Stomach (tissue), 9 donors: ENCODE results near the gene SPEF1. TPM values are rescaled to one million over a fixed set of nuclear protein-coding genes. Genes with fewer than 3 reads are reported as not detected.
"Not testable (repeated sequence)": the region's sequence is repeated elsewhere in the genome, so short reads cannot be mapped to it uniquely, and the experiment has no call there.

Source experiments
- DNase-seq, 2 donors: peaks; one replicate each; pipeline versions ENCODE4 v3.0.0 to v3.0.0-alpha.2; 2013 to 2019
- H3K27ac ChIP-seq, 5 donors: fragments of 200-600 bp in 4 of 5; sonication (generic) in 4 of 5; one replicate each; pipeline ENCODE4 v1.5.1; 2013 to 2019; ENCODE audit warnings: mild to moderate bottlenecking in 1 of 5, moderate library complexity in 1 of 5
- H3K27me3 ChIP-seq, 3 donors: fragments of 200-600 bp; sonication (generic); one replicate each; pipeline ENCODE4 v1.5.1; 2017 to 2019; ENCODE audit warnings: mixed run types in 1 of 3
- H3K36me3 ChIP-seq, 4 donors: fragments of 200-600 bp; sonication (generic); 1 replicate in 3 of 4; 2 replicates in 1 of 4; pipeline ENCODE4 v1.5.1; 2016 to 2019
- H3K4me1 ChIP-seq, 4 donors: fragments of 200-600 bp; sonication (generic); one replicate each; pipeline ENCODE4 v1.5.1; 2016 to 2019
- H3K4me3 ChIP-seq, 4 donors: fragments of 200-600 bp; sonication (generic) in 3 of 4; one replicate each; pipeline ENCODE4 v1.5.1; 2016 to 2019; ENCODE audit warnings: mild to moderate bottlenecking in 1 of 4
- H3K9me3 ChIP-seq, 4 donors: fragments of 200-600 bp; sonication (generic); one replicate each; pipeline ENCODE4 v1.5.1; 2016 to 2019
- EP300 ChIP-seq: sonication (generic); formaldehyde crosslinking; IDR thresholded peaks from one replicate; pipeline ENCODE4 v1.6.1; 2017; ENCODE audit warnings: antibody characterized with exemption
- POLR2A ChIP-seq, 4 donors: fragments of 450-650 bp; IDR thresholded peaks; one replicate each; pipeline ENCODE4 v1.6.1; 2016; ENCODE audit warnings: antibody characterized with exemption in 4 of 4, control low read depth in 2 of 4, mild to moderate bottlenecking in 1 of 4, moderate library complexity in 1 of 4
- POLR2AphosphoS5 ChIP-seq, 3 donors: sonication (generic); formaldehyde crosslinking; IDR thresholded peaks; one replicate each; pipeline ENCODE4 v1.6.1; 2016; ENCODE audit warnings: antibody characterized with exemption in 3 of 3
- WGBS, 5 donors: extraction: QIAGEN DNeasy Blood & Tissue Kit in 3 of 5; methylation state at CpG; one replicate each; pipeline versions ENCODE4 v1.1.5 to v1.1.7; 2013 to 2018; 5-methylcytosine and 5-hydroxymethylcytosine counted together
- intact Hi-C: fragments of 100-400 bp; cut with DNase I; formaldehyde crosslinking; loops from one replicate; pipeline ENCODE4 v1.15.1; 2023; ENCODE audit warnings: low total_unique reads
- polyA plus RNA-seq, 3 donors: library from polyadenylated mRNA; stranded (reverse); fragments of 200-250 nt; gene quantifications; one replicate each; pipeline ENCODE4 v1.2.3, GENCODE V29; 2013
- total RNA-seq, 5 donors: library from RNA; depleted of rRNA; stranded (reverse); fragments of >200 nt; gene quantifications; one replicate each; pipeline versions ENCODE4 v1.1.0 to v1.2.3, GENCODE V29; 2014 to 2016
- TF ChIP-seq, protein P1 (sequence below), 7 experiments: fragments of 450-650 bp in 4 of 7; fragments of 200-600 bp in 3 of 7; sonication (generic) in 3 of 7; IDR thresholded peaks; one replicate each; pipeline ENCODE4 v1.5.1; 2016 to 2019; ENCODE audit warnings: antibody characterized with exemption in 7 of 7, control low read depth in 2 of 7, mild to moderate bottlenecking in 1 of 7
- donor health status: healthy with polysubstance abuse.
- donor health status: Bipolar disorder and iron deficiency.
- donor health status: healthy.

SPEF1 gene
- total and polyA plus RNA-seq, 8 donors: 0.18 to 0.19 TPM; not detected in 6

DNA sequence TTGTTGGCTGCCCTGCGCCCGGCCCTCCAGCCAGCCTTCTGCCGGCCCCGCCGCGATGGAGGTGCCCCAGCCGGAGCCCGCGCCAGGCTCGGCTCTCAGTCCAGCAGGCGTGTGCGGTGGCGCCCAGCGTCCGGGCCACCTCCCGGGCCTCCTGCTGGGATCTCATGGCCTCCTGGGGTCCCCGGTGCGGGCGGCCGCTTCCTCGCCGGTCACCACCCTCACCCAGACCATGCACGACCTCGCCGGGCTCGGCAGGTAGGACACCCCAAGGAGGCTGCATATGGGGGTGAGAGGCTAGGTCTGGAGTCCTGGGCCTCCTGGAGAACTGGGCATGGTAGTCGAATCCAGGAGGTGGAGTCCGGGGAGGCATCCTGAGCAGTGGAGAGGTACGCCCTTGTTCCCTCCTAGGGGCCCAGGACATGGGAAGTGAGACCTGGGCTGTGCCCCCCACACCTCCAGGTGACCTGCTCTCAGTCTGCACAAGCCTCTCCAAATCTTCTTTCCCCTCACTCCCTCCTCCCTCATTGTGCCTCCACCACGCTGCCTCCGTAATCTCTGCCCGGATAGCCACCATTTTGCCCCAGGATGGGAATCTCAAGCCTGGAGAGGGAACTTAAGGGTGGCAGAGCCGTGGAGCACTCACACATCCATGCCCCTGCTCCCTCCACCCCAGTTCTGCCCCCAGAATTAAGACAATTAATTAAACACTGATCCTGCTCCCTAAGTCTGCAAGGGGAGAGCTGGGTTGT lies 15.4 kb upstream of the SPEF1 start:
- Histone ChIP-seq H3K4me1 (peaks cover 36 to 64% (median 54%) of the 10 kb centered on the region in 4 donors), H3K4me3 (peak overlapping the region; percentile 63 to 89 (median 70)), H3K27me3 (no peaks in the 10 kb centered on the region), H3K9me3 (no peaks in the 10 kb centered on the region), H3K27ac (peak overlapping the region; percentile 21 to 99 (median 95)), H3K36me3 (peaks cover 15 to 31% (median 27%) of the 10 kb centered on the region in 4 donors)
- peak in 1 of 2 donors; percentile 44 for DNase-seq
- intact Hi-C loops: no loop called here
- 11 to 51% (median 17%) methylated on average over 7 to 33 of the region's 33 CpGs for WGBS, 5 donors
- TF ChIP-seq EP300 (no peak), POLR2A (IDR thresholded peaks at IDR 0.05) (no peak), POLR2AphosphoS5 (IDR thresholded peaks at IDR 0.05) (no peak)
- TF ChIP-seq, protein P1, sequence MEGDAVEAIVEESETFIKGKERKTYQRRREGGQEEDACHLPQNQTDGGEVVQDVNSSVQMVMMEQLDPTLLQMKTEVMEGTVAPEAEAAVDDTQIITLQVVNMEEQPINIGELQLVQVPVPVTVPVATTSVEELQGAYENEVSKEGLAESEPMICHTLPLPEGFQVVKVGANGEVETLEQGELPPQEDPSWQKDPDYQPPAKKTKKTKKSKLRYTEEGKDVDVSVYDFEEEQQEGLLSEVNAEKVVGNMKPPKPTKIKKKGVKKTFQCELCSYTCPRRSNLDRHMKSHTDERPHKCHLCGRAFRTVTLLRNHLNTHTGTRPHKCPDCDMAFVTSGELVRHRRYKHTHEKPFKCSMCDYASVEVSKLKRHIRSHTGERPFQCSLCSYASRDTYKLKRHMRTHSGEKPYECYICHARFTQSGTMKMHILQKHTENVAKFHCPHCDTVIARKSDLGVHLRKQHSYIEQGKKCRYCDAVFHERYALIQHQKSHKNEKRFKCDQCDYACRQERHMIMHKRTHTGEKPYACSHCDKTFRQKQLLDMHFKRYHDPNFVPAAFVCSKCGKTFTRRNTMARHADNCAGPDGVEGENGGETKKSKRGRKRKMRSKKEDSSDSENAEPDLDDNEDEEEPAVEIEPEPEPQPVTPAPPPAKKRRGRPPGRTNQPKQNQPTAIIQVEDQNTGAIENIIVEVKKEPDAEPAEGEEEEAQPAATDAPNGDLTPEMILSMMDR (IDR thresholded peaks at IDR 0.05): no peak

DNA sequence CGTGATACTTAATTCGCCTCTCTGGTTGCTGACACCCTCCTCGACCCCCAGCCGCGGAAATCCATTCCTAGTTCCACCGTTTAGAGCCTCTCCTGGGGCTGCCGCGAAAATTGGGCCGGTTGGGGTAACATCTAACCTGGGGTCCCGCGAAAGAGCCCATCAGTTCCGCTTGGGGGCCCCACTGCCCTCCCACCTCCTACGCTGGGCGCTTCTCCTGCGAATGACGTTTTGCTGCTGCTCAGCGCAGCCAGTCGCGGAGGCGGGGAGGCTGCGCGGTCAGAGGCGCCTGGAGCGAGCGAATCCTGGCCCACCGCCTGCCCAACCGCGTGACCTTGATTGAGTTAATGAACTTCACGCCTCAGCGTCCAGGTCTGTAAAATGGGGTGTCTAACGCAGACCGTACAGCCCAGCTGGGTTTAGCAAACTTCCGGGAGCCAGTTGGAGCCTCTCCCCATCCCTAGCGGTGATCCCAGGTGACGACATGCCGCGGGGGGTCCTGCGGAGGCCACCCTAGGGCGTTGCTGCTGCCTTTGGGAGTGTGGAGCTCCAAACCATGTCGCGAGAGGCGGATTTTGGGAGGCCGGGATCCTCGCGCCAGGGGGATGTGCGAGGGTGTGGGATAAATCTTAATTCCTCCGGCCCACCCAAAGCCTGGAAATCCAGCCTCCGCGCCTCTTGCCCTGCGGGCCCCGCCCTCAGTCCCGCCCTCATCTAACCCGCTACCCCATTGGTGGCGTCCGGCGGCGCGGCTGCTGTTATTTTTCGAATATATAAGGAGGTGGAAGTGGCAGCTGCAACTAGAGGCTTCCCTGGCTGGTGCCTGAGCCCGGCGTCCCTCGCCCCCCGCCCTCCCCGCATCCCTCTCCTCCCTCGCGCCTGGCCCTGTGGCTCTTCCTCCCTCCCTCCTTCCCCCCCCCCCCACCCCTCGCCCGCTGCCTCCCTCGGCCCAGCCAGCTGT lies 14.5 kb upstream of the SPEF1 start, which contains the start of gene CDC25B:
TSS of gene CDC25B (plus strand) at position 800 of the 958 bp plus-strand sequence. CDS start 222 bp downstream, outside the sequence.
- H3K36me3 ChIP-seq: peaks cover 8 to 23% (median 18%) of the 10 kb centered on the region in 4 donors
- intact Hi-C loops: no loop called here
- peak; percentile 95 to 97 for DNase-seq
- 1 to 2% (median 2%) methylated on average over 44 to 68 of the region's 69 CpGs for WGBS, 5 donors
- H3K27me3 ChIP-seq: no peaks in the 10 kb centered on the region
- peak within 1 kb of the TSS; percentile 92 to 99 (median 95) for H3K27ac ChIP-seq
- peaks cover 36 to 60% (median 54%) of the 10 kb centered on the region in 4 donors for H3K4me1 ChIP-seq
- TF ChIP-seq POLR2A (IDR thresholded peaks at IDR 0.05): no peak
- TF ChIP-seq POLR2AphosphoS5 (IDR thresholded peaks at IDR 0.05): peak; percentile 66 to 78 (median 69)
- TF ChIP-seq, protein P1 (IDR thresholded peaks at IDR 0.05): peak in 5 of 7 experiments; percentile 41 to 83 (median 58)
- peak within 1 kb of the TSS; percentile 63 to 89 (median 70) for H3K4me3 ChIP-seq
- no peaks in the 10 kb centered on the region for H3K9me3 ChIP-seq

DNA sequence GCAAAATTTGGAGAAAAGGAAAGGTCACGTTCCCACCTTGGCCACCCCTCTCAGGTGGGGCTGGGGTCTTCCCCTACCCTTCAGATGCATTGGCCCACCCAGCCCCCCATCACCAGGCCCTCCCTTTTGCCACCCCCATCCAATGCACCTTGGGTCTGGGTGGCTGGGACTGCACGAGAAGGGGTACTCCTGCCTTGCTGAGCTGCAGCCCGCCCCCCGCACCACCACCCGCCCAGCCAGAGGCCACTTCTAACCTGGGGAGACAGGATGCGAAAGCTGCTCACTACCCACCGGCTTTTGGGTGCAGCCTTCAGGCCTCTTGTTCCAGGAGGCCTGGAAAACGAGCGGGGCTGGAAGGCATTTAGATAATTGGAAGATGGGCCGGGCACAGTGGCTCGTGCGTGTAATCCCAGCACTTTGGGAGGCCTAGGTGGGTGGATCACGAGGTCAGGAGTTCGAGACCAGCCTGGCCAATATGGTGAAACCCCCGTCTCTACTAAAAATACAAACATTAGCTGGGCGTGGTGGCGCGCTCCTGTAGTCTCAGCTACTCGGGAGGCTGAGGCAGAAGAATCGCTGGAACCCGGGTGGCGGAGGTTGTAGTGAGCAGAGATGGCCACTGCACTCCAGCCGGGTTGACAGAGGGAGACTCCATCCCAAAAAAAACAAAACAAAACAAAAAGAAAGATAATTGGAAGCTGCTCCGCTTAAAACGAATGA lies 13.6 kb upstream of the SPEF1 start:
- peaks cover 0 to 14% (median 9%) of the 10 kb centered on the region in 4 donors for H3K36me3 ChIP-seq
- no peaks in the 10 kb centered on the region for H3K27me3 ChIP-seq
- no peak for DNase-seq
- H3K9me3 ChIP-seq: no peaks in the 10 kb centered on the region
- peak overlapping the region in 4 of 5 donors; percentile 95 to 99 (median 96) for H3K27ac ChIP-seq
- H3K4me3 ChIP-seq: peak overlapping the region; percentile 63 to 89 (median 70)
- no peak for TF ChIP-seq POLR2AphosphoS5 (IDR thresholded peaks at IDR 0.05)
- TF ChIP-seq EP300: no peak
- no peak for TF ChIP-seq POLR2A (IDR thresholded peaks at IDR 0.05)
- TF ChIP-seq, protein P1 (IDR thresholded peaks at IDR 0.05): no peak
- intact Hi-C loops: no loop called here
- H3K4me1 ChIP-seq: peaks cover 34 to 52% (median 46%) of the 10 kb centered on the region in 4 donors
- WGBS, 5 donors: 75 to 88% (median 86%) methylated on average over 18 to 25 of the region's 25 CpGs

DNA sequence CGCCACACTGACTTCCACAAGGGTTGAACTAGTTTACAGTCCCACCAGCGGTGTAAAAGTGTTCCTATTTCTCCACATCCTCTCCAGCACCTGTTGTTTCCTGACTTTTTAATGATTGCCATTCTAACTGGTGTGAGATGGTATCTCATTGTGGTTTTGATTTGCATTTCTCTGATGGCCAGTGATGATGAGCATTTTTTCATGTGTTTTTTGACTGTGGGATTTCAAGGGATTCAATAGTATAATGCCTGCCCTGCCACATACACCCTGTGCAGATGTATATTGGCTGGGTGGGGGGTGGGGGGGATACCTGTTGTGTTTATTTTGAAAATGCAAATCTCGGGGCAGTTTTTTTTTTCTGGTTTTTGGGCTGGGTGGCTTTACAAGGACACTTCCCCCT lies 12.9 kb upstream of the SPEF1 start:
- 78 to 100% (median 91%) methylated on average over 1 to 2 of the region's 3 CpGs for WGBS, 5 donors
- peaks cover 27 to 45% (median 41%) of the 10 kb centered on the region in 4 donors for H3K4me1 ChIP-seq
- H3K27ac ChIP-seq, H3K36me3 ChIP-seq, intact Hi-C loops, H3K4me3 ChIP-seq, H3K27me3 ChIP-seq, DNase-seq, H3K9me3 ChIP-seq: not testable (repeated sequence)

DNA sequence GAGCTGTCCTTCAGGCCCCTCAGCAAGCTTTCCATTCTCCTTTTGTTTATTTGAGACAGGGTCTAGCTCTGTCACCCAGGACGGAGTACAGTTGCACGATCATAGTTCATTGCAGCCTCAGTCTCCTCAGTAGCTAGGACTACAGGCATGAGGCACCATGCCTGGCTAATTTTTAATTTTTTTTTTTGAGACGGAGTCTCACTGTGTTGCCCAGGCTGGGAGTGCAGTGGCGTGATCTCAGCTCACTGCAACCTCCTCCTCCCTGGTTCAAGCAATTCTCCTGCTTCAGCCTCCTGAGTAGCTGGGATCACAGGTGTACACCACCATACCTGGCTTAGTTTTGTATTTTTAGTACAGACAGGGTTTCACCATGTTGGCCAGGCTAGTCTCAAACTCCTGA lies 8.0 kb upstream of the SPEF1 start:
- H3K4me3 ChIP-seq, DNase-seq, intact Hi-C loops, H3K27me3 ChIP-seq, H3K27ac ChIP-seq, H3K9me3 ChIP-seq: not testable (repeated sequence)
- Histone ChIP-seq H3K4me1 (peaks cover 22 to 43% (median 31%) of the 10 kb centered on the region in 4 donors), H3K36me3 (peaks cover 0 to 11% (median 5%) of the 10 kb centered on the region in 4 donors)
- 87 to 95% (median 94%) methylated on average over 4 of the region's 4 CpGs for WGBS, 5 donors
